B cell (primary cell): ENCODE results near the gene ADAMTS17.

Source experiments
- EZH2 ChIP-seq: IDR thresholded peaks from 2 replicates; pipeline ENCODE4 v1.6.1; 2012; ENCODE audit warnings: borderline replicate concordance, low read depth, mild to moderate bottlenecking, moderate library complexity, low read length; ENCODE audit not compliant: insufficient read depth, poor library complexity, severe bottlenecking
- TF ChIP-seq, protein P1 (sequence below): fragments of 200-600 bp; IDR thresholded peaks from one replicate; pipeline ENCODE4 v1.8.0; 2022; ENCODE audit warnings: antibody characterized with exemption, mild to moderate bottlenecking

- TF ChIP-seq, protein P1, sequence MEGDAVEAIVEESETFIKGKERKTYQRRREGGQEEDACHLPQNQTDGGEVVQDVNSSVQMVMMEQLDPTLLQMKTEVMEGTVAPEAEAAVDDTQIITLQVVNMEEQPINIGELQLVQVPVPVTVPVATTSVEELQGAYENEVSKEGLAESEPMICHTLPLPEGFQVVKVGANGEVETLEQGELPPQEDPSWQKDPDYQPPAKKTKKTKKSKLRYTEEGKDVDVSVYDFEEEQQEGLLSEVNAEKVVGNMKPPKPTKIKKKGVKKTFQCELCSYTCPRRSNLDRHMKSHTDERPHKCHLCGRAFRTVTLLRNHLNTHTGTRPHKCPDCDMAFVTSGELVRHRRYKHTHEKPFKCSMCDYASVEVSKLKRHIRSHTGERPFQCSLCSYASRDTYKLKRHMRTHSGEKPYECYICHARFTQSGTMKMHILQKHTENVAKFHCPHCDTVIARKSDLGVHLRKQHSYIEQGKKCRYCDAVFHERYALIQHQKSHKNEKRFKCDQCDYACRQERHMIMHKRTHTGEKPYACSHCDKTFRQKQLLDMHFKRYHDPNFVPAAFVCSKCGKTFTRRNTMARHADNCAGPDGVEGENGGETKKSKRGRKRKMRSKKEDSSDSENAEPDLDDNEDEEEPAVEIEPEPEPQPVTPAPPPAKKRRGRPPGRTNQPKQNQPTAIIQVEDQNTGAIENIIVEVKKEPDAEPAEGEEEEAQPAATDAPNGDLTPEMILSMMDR = no peak
- TF ChIP-seq EZH2 = no peak
These were observed 363.8 kb downstream of the ADAMTS17 start for GRCh38 chr15:99977929-99978328.
